OCI-M2 (cell line): Measurements from ENCODE around the gene SPARCL1.
"Not testable (repeated sequence)": the region's sequence is repeated elsewhere in the genome, so short reads cannot be mapped to it uniquely, and the experiment has no call there.

Experiments
- DNase-seq: peaks from one replicate; lab custom pipeline; 2025; ENCODE audit not compliant: unreplicated experiment; lab: John Stamatoyannopoulos, UW

SPARCL1 gene

DNA sequence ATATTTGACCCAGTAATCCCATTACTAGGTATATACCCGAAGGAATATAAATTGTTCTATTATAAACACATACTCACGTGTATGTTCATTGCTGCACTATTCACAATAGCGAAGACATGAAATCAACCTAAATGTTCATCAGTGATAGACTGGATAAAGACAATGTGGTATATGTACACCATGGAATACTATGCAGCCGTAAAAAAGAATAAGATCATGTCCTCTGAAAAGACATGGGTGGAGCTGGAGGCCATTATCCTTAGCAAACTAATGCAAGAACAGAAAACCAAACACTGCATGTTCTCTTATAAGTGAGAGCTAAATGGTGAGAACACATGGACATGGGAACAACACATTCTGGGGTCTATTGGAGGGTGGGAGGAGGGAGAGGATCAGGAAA lies 70.3 kb downstream of the SPARCL1 start:
- no peak for DNase-seq

DNA sequence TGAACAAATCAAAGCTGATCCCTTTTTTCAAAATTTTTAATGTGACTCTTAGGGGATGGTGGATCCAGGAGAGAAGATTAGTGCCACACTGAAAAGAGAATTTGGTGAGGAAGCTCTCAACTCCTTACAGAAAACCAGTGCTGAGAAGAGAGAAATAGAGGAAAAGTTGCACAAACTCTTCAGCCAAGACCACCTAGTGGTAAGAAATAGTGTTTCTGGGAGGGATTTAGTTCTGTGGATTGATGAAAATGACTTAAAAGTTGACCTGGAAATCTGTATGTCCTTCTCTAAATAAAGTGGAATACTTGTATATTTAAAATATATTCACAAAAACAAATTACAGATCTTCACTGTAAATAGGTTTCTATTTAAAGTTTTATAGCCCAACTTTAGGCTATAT lies 77.6 kb downstream of the SPARCL1 start:
- DNase-seq: no peak

DNA sequence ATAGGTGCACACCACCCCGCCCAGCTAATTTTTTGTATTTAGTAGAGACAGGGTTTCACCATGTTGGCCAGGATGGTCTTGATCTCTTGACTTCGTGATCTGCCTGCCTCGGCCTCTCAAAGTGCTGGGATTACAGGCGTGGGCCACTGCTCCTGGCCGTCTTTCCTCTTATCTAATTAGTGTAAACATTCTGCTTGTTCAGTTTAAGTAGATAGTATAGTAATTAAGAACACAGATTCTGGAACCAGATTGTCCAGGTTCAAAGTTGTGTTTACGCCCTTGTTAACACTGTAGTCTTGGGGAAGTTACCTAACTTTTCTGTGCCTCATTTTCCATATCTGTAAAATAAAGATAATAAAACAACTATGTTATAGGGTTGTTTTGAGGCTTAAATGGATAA lies 82.8 kb downstream of the SPARCL1 start:
- not testable (repeated sequence) for DNase-seq

DNA sequence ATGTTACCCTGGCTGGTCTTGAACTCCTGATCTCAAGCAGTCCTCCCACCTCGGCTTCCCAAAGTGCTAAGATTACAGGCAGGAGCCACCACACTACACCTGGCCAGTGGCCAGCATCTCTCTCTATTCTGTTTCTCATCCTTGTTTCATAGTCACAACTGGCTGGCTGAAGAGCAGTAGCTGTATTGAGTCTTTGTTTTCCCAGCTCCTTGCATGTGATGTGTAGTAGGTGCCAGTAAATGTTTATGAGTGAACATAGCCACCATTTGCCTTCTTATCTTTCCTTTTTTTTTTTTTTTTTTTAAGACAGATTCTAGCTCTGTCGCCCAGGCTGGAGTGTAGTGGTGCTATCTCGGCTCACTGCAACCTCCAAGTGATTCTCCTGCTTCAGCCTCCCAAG lies 83.2 kb downstream of the SPARCL1 start:
- DNase-seq: no peak

DNA sequence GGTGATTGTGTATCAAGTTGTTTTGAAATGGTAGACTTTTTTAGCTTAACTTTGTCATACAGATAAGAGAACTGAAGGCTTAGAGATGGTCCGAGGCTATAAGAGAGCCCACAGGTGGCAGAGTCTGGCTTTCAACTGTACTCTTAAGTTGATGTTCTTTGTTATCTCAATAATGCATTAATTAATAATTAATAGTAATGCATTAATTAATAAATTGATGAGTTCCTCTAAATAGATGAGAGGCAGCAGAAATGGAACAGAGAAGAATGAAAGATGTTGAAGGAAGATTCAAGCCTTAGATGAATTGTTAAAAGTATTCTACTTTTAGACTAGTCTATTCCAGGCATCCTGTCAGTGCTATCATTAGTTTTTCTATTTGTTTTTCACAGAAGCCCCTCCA lies 84.4 kb downstream of the SPARCL1 start:
- DNase-seq: no peak

DNA sequence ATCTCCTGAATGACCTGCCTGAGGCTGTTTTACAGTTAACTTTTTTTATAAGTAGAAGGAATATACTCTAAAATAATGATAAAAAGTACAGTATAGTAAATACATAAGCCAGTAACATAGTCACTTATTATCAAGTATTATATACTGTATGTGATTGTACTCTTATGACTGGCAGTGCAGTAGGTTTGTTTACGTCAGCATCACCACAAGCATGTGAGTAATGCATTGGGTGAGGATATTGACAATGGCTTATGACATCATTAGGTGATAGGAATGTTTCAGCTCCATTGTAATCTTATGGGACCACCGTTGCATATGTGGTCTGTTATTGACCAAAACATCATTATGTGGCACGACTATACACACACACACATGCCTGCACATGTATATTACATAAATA lies 86.3 kb downstream of the SPARCL1 start:
- no peak for DNase-seq

DNA sequence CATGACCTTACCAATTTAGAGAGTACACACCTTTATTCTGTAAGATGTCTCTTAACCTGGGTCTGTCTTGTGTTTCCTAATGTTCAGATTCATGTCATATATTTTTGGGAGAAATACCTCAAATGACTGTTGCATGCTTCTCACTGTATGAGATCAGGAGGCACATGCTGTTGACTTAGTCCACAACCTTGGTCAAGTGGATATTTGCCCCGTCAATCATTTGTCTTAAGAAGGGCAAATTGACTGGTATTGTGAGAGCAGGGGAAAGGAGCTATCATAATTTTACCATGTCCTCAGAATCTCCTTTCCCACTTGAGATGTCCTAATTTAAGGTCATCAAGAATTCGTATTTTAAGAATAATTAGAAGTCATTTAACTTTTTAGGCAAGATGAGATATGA lies 95.8 kb downstream of the SPARCL1 start:
- DNase-seq: no peak

DNA sequence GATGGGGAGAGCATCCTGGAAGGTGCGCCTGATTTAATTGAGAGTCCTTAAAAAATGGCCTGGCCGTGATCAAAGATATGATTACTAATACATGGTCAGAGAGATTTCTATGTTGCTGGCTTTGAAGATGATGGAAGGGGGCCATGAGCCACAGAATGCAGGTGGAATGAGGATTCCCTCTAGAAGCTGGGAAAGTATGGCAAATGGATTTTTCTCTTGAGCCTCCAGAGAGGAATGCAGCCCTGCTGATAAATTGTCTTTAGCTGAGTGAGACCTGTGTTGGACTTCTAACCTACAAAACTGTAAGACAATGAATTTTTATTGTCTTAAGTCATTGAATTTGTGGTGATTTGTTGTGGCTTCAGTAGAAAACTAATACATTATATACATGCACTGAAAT lies 99.1 kb downstream of the SPARCL1 start:
- DNase-seq: no peak

DNA sequence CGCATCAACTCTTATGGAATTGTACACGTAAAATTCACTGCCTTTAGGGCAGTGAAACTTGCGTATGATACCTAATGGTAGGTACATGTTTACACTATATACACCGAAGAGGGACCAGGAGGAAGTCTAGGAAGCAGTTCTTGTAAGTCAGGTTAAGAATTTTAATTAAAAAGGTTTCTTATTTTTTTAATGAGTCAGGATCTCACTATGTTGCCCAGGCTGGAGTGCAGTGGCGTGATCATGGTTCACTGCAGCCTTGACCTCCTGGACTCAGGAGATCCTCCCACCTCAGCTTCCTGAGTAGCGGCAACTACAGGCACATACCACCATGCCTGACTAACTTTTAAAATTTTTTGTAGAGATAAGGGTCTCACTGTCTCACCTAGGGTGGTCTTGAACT lies 100.2 kb downstream of the SPARCL1 start:
- no peak for DNase-seq

DNA sequence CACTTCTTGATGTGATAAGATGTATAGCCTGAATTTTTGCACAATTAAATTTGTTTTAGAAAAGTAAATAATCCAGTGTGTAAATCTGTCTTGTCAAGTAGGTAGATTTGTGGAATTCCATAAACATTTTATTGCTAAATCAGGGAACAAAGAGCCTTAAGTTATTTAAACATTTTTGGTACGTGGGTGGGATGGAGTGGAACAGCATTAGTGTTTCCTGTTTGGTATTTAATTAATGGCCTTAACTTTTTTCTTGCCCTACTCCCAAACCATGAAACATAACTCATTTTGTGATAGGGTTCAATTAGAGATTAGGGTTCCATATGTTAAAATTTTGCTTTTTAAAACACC lies 101.7 kb downstream of the SPARCL1 start:
- no peak for DNase-seq

DNA sequence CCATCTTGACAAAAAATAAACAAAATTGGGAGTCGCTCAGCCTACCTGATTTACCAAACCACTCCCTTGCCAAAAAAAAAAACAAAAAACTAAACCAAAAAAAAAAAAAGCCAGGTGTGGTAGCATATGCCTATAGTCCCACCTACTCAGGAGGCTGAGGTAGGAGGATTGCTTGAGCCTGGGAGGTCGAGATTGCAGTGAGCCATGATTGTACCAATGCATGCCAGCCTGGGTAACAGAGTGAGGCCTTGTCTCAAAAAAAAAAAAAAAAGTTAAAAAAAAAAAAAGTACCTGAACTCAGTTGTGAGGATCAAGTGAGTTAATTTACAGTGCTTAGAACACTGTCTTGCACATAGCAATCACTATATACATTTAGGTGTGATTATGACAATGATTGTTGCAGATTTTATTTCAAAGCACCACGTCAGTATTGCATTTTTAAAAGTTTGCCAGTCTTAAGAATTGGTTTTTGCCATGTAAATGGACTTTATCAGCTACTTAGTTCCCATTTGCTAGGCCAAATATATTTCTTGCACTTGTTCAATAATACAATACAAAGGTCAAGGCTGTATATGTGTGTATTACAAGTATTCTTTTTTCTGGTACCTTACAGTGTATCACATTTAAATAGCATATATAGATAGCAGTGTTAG lies 102.2 kb downstream of the SPARCL1 start:
- no peak for DNase-seq

DNA sequence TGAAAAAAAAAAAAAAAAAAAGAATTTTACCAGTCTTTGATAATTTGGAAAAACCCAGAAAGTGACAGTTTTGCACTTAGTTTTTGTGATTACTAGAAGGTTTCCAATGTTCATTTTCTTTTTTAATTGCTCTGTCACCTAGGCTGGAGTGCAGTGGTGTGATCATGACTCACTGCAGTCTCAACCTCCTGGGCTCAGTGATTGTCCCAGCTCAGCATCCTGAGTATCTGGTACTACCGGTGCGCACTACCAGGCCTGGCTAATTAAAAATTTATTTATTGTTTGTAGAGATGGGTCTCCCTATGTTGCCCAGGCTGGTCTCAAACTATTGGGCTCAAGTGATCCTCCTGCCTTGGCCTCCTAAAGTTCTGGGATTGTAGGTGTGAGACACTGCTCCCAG lies 103.5 kb downstream of the SPARCL1 start:
- no peak for DNase-seq

DNA sequence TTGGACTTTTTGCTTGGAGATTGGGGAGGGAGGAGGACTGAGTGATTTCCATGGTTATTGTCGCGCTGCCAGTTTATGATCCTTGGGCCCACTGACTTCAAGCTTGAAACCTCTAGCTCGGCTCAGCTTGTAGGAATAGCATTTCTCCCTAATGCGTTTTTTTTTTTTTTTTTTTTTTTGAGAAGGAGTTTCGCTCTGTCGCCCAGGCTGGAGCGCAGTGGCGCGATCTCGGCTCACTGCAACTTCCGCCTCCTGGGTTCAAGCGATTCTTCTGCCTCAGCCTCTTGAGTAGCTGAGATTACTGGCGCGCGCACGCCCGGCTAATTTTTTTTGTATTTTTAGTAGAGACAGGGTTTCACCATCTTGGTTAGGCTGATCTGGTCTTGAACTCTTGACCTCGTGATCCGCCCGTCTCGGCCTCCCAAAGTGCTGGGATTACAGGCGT lies 105.1 kb downstream of the SPARCL1 start:
- DNase-seq: not testable (repeated sequence)
